Gastroesophageal sphincter (tissue), 4 donors: ENCODE measurements around the gene MBOAT7. TPM values are rescaled to one million over a fixed set of nuclear protein-coding genes. Genes with fewer than 3 reads are reported as not detected.
"Not testable (repeated sequence)": the region's sequence is repeated elsewhere in the genome, so short reads cannot be mapped to it uniquely, and the experiment has no call there.

Experiments
- ATAC-seq: fragments of 150-250 bp; one replicate; pipeline ENCODE4 v1.9.1; 2016; ENCODE audit warnings: mild to moderate bottlenecking, moderate library complexity
- H3K27ac ChIP-seq, 4 donors: fragments of 200-600 bp; sonication (generic) in 3 of 4; 1 replicate in 3 of 4; 2 replicates in 1 of 4; pipeline ENCODE4 v1.5.1; 2016 to 2019
- H3K27me3 ChIP-seq: fragments of 200-600 bp; sonication (generic); one replicate; pipeline ENCODE4 v1.5.1; 2019
- H3K36me3 ChIP-seq, 2 donors: fragments of 200-600 bp; sonication (generic); one replicate each; pipeline ENCODE4 v1.5.1; 2019; ENCODE audit warnings: control low read depth in 1 of 2
- H3K4me1 ChIP-seq, 3 donors: fragments of 200-600 bp; sonication (generic); 1 replicate in 2 of 3; 2 replicates in 1 of 3; pipeline ENCODE4 v1.5.1; 2016 to 2019; ENCODE audit warnings: control low read depth in 2 of 3
- H3K4me3 ChIP-seq, 2 donors: fragments of 200-600 bp; sonication (generic); one replicate each; pipeline ENCODE4 v1.5.1; 2019; ENCODE audit warnings: mild to moderate bottlenecking in 1 of 2, moderate library complexity in 1 of 2
- H3K9me3 ChIP-seq, 3 donors: fragments of 200-600 bp; sonication (generic); one replicate each; pipeline ENCODE4 v1.5.1; 2017 to 2019; ENCODE audit warnings: control low read depth in 2 of 3
- EP300 ChIP-seq: sonication (generic); formaldehyde crosslinking; IDR thresholded peaks from one replicate; pipeline ENCODE4 v1.6.1; 2017; ENCODE audit warnings: antibody characterized with exemption, mild to moderate bottlenecking
- POLR2A ChIP-seq, 2 donors: fragments of 450-650 bp; IDR thresholded peaks; one replicate each; pipeline ENCODE4 v1.6.1; 2017; ENCODE audit warnings: antibody characterized with exemption in 2 of 2, mild to moderate bottlenecking in 2 of 2, moderate library complexity in 1 of 2
- POLR2AphosphoS5 ChIP-seq: sonication (generic); formaldehyde crosslinking; IDR thresholded peaks from one replicate; pipeline ENCODE4 v1.6.1; 2017; ENCODE audit warnings: antibody characterized with exemption
- WGBS, 2 donors: methylation state at CpG; one replicate each; pipeline ENCODE4 v1.1.5; 2018; ENCODE audit warnings: low coverage in 1 of 2; 5-methylcytosine and 5-hydroxymethylcytosine counted together
- total RNA-seq, 4 donors: library from RNA; depleted of rRNA; stranded (reverse); fragments of >200 nt; gene quantifications; one replicate each; pipeline ENCODE4 v1.1.0, GENCODE V29; 2016
- TF ChIP-seq, protein P1 (sequence below), 4 experiments: fragments of 200-600 bp in 2 of 4; fragments of 450-650 bp in 2 of 4; sonication (generic) in 1 of 4; IDR thresholded peaks; one replicate each; pipeline ENCODE4 v1.5.1; 2017 to 2019; ENCODE audit warnings: antibody characterized with exemption in 4 of 4, mild to moderate bottlenecking in 2 of 4, moderate library complexity in 2 of 4

Gene MBOAT7
- total RNA-seq, 4 donors from 2014 or later: 28.4 to 64.3 (median 36.5) TPM

DNA sequence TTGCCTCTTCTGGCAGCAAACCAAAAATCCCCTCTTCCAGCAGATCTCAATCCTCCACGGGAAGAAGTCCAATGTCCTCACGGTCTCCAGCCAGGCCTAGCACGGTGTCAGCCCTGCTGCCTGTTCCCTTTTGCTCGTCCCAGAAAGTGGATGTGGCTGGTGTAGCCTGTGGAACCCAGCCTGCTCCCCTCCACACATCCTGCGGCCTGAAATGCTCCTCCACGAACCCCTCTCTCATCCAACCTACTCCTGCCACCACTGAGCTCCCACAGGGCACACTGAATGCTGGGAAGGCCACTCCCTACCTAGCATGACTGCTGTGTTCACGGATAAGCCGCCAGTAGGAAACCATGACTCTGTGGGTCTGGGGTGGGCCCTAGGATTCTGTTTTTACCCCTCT, 3.0 kb downstream of the MBOAT7 start:
- H3K27ac ChIP-seq: no peak overlapping the region
- no peak for TF ChIP-seq POLR2AphosphoS5
- no peak for TF ChIP-seq EP300
- TF ChIP-seq, protein P1, sequence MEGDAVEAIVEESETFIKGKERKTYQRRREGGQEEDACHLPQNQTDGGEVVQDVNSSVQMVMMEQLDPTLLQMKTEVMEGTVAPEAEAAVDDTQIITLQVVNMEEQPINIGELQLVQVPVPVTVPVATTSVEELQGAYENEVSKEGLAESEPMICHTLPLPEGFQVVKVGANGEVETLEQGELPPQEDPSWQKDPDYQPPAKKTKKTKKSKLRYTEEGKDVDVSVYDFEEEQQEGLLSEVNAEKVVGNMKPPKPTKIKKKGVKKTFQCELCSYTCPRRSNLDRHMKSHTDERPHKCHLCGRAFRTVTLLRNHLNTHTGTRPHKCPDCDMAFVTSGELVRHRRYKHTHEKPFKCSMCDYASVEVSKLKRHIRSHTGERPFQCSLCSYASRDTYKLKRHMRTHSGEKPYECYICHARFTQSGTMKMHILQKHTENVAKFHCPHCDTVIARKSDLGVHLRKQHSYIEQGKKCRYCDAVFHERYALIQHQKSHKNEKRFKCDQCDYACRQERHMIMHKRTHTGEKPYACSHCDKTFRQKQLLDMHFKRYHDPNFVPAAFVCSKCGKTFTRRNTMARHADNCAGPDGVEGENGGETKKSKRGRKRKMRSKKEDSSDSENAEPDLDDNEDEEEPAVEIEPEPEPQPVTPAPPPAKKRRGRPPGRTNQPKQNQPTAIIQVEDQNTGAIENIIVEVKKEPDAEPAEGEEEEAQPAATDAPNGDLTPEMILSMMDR (IDR thresholded peaks at IDR 0.05): no peak
- no peak for TF ChIP-seq POLR2A (IDR thresholded peaks at IDR 0.05)
- no peaks in the 10 kb centered on the region for H3K27me3 ChIP-seq
- no peak for ATAC-seq
- peaks cover 0 to 23% of the 10 kb centered on the region in 2 donors for H3K36me3 ChIP-seq
- H3K9me3 ChIP-seq: no peaks in the 10 kb centered on the region
- 82 to 89% methylated on average over 5 to 8 of the region's 8 CpGs for WGBS, 2 donors
- no peak overlapping the region for H3K4me3 ChIP-seq
- H3K4me1 ChIP-seq: peaks cover 0 to 16% (median 7%) of the 10 kb centered on the region in 3 donors

DNA sequence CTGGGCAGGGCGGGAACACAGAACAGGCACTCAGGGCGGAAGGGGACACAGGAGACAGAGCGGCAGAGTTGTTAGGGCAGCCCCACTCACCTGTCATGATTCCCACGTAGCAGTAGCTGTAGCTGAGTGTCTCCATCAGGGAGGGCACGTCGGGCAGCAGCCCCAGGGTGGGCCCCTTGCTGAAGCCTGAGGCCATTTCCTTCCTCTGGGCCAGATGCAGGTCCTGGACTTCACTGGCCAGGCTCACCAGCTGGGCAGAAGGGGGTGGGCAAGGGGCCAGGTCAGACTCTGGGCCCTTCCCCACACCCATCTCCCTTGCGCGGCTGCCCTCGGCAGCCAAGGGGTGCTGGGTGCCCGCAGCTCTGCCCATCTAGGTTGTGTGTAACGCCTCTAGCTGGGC, 5.9 kb downstream of the MBOAT7 start:
- H3K4me3 ChIP-seq: no peak overlapping the region
- WGBS, 2 donors: 80 to 100% methylated on average over 1 to 2 of the region's 11 CpGs
- H3K27me3 ChIP-seq: no peaks in the 10 kb centered on the region
- H3K4me1 ChIP-seq: peaks cover 0 to 8% (median 4%) of the 10 kb centered on the region in 3 donors
- H3K9me3 ChIP-seq: no peaks in the 10 kb centered on the region
- ATAC-seq: no peak
- H3K36me3 ChIP-seq: peaks cover 0 to 52% of the 10 kb centered on the region in 2 donors
- H3K27ac ChIP-seq: no peak overlapping the region
- TF ChIP-seq EP300 (no peak), POLR2AphosphoS5 (no peak), POLR2A (IDR thresholded peaks at IDR 0.05) (no peak)
- TF ChIP-seq, protein P1 (IDR thresholded peaks at IDR 0.05): no peak

DNA sequence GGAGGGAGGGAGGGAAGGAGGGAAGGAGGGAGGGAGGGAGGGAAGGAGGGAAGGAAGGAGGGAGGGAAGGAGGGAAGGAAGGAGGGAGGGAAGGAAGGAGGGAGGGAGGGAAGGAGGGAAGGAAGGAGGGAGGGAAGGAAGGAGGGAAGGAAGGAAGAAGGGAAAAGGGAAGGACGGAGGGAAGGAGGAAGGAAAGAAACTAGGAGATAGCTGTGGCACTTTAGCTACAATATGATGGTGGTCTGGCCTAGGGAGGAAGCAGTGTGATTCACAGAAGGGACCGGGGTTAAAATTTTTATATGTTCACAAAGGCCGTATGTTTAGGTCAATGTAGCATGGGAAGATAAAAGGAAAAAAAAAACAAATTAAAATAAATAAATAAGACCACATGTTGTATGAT, 7.5 kb downstream of the MBOAT7 start:
- not testable (repeated sequence) for ATAC-seq
- 78 to 79% methylated on average over 3 of the region's 3 CpGs for WGBS, 2 donors
- peaks cover 0 to 55% of the 10 kb centered on the region in 2 donors for H3K36me3 ChIP-seq

DNA sequence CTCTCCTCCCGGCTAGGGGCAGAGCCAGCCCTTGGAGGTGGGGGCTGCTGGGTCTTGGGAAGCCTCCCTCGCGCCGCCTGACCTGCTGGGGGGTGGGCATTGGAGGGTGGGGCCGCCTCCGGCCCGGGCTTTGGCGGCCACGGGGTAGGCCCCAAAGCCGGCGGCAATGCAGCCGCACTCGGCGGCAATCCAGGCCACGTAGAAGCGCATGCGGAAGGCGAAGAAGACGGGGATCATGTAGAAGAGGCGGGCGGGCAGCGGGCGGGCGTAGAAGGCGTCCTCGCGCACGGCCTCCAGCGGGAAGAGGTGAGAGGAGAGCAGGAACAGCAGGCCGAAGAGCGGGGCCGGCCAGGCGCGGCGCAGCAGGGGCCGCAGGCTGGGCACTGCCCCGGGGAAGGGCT, 8.7 kb downstream of the MBOAT7 start:
- no peak overlapping the region for H3K27ac ChIP-seq
- whole genome bisulfite sequencing, 2 donors: 95% methylated on average over 13 of the region's 37 CpGs; no CpG with 5 or more reads in 1 of the 2 donors
- no peak for ATAC-seq
- H3K36me3 ChIP-seq: peaks cover 0 to 56% of the 10 kb centered on the region in 2 donors
- TF ChIP-seq POLR2AphosphoS5: no peak
- no peak for TF ChIP-seq EP300
- TF ChIP-seq POLR2A (IDR thresholded peaks at IDR 0.05): no peak
- TF ChIP-seq, protein P1 (IDR thresholded peaks at IDR 0.05): no peak
- H3K4me3 ChIP-seq: no peak overlapping the region
- H3K27me3 ChIP-seq: no peaks in the 10 kb centered on the region
- no peaks in the 10 kb centered on the region for H3K9me3 ChIP-seq
- H3K4me1 ChIP-seq: no peaks in the 10 kb centered on the region

More for the DNA sequence above, 7.5 kb downstream of the MBOAT7 start:
- H3K4me1 ChIP-seq, H3K9me3 ChIP-seq, H3K27me3 ChIP-seq, H3K27ac ChIP-seq, H3K4me3 ChIP-seq: not testable (repeated sequence)

DNA sequence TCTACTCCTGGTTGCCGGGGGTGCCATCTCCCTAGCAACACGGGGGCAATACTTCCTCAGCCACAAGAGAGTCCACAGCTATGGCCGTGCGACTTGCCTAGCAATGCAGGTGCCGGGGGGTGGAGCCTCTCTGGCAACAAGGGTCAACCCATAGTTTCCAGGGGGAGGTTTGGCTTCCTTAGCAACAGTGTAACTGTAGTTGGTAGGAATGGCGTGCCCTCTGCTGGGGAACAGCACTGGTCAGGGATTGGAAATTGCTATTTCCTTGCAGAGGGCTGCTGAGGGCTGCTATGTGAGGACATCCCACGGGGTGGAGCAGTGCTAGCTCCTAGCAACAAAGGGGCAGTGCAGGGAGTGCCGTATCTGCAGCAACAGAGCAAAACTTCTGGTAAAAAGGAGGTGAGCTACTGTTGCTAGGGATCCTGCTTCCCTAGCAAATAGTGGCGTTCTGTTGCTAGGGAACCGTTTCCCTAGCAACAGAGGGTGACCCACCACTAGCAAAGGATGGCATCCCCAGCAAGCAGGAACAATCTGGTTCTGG, 9.4 kb downstream of the MBOAT7 start:
- Histone ChIP-seq H3K9me3 (no peaks in the 10 kb centered on the region), H3K4me1 (no peaks in the 10 kb centered on the region), H3K27me3 (no peaks in the 10 kb centered on the region), H3K4me3 (no peak overlapping the region), H3K36me3 (peaks cover 0 to 56% of the 10 kb centered on the region in 2 donors), H3K27ac (no peak overlapping the region)
- no peak for ATAC-seq
- no peak for TF ChIP-seq POLR2AphosphoS5
- no peak for TF ChIP-seq POLR2A (IDR thresholded peaks at IDR 0.05)
- no peak for TF ChIP-seq EP300
- TF ChIP-seq, protein P1 (IDR thresholded peaks at IDR 0.05): no peak
- 40 to 49% methylated on average over 2 to 4 of the region's 10 CpGs for WGBS, 2 donors
